HG03025 (cell line): Measurements from ENCODE around the gene CAPN7.
A peak's percentile ranks its signal among the peaks of the same experiment; 100 is the strongest.
"Not testable (repeated sequence)": the region's sequence is repeated elsewhere in the genome, so short reads cannot be mapped to it uniquely, and the experiment has no call there.

Source experiments
- ATAC-seq: cut with Tn5 transposase; IDR thresholded peaks from one replicate; pipeline ENCODE4 v1.9.1; 2021; ENCODE audit warnings: mild to moderate bottlenecking, moderate library complexity; ENCODE audit not compliant: unreplicated experiment, low FRiP score

The CAPN7 gene

GRCh38 chr3:15205934-15206661, at the start of gene CAPN7:
TSS of gene CAPN7 (plus strand) at chr3:15206246. CDS start at chr3:15206496, 250 bp downstream.
- peak; percentile 89 for ATAC-seq

GRCh38 chr3:15157441-15157840, 48.6 kb upstream of the CAPN7 start:
- ATAC-seq = no peak

- no peak for ATAC-seq
Observed at GRCh38 chr3:15159501-15160136, 46.4 kb upstream of the CAPN7 start.

- no peak for ATAC-seq
Observed at GRCh38 chr3:15160662-15161061, 45.4 kb upstream of the CAPN7 start.

GRCh38 chr3:15161133-15161532, 44.9 kb upstream of the CAPN7 start:
- ATAC-seq = no peak

- ATAC-seq = not testable (repeated sequence)
Observed at GRCh38 chr3:15163656-15164055, 42.4 kb upstream of the CAPN7 start.

- ATAC-seq = no peak
Observed at GRCh38 chr3:15164340-15164739, 41.7 kb upstream of the CAPN7 start.

GRCh38 chr3:15165061-15165460, 41.0 kb upstream of the CAPN7 start:
- ATAC-seq = no peak

- ATAC-seq = not testable (repeated sequence)
Observed at GRCh38 chr3:15166391-15166790, 39.7 kb upstream of the CAPN7 start.

GRCh38 chr3:15171096-15171495, 35.0 kb upstream of the CAPN7 start:
- ATAC-seq = no peak

- no peak for ATAC-seq
Observed at GRCh38 chr3:15172806-15173205, 33.2 kb upstream of the CAPN7 start.

GRCh38 chr3:15174953-15175352, 31.1 kb upstream of the CAPN7 start:
- no peak for ATAC-seq

- ATAC-seq = no peak
Observed at GRCh38 chr3:15175605-15176004, 30.4 kb upstream of the CAPN7 start.

GRCh38 chr3:15180042-15180611, 25.9 kb upstream of the CAPN7 start:
- no peak for ATAC-seq

GRCh38 chr3:15181511-15181910, 24.5 kb upstream of the CAPN7 start:
- ATAC-seq = no peak

- ATAC-seq = no peak
Observed at GRCh38 chr3:15181963-15182362, 24.1 kb upstream of the CAPN7 start.

- ATAC-seq = no peak
Observed at GRCh38 chr3:15183011-15183410, 23.0 kb upstream of the CAPN7 start.

GRCh38 chr3:15185404-15185803, 20.6 kb upstream of the CAPN7 start:
- ATAC-seq = no peak

- no peak for ATAC-seq
Observed at GRCh38 chr3:15186101-15186476, 20.0 kb upstream of the CAPN7 start.

- not testable (repeated sequence) for ATAC-seq
Observed at GRCh38 chr3:15186477-15187164, 19.4 kb upstream of the CAPN7 start.

GRCh38 chr3:15197340-15198029, 8.6 kb upstream of the CAPN7 start:
- ATAC-seq = no peak
